ENCODE measurements around the gene TNK1.
"Not testable (repeated sequence)": the region's sequence is repeated elsewhere in the genome, so short reads cannot be mapped to it uniquely, and the experiment has no call there.

GRCh38 chr17:7365963-7366362 is 14.9 kb upstream of the TNK1 start:
- TF ChIP-seq EZH2 (IDR thresholded peaks at IDR 0.05); POLR2AphosphoS5 (IDR thresholded peaks at IDR 0.05; ENCODE audit: borderline replicate concordance, low read depth, low read length): not testable (repeated sequence)

All from SK-N-MC (cell line).